ENCODE data around the gene OCA2. TPM values are rescaled to one million over a fixed set of nuclear protein-coding genes. Genes with fewer than 3 reads are reported as not detected.

Gene OCA2
- total RNA-seq, 2 donors from 2014 or later, result 0.10 to 0.82 TPM

GRCh38 chr15:28047277-28047676, 51.8 kb downstream of the OCA2 start:
- no peak for TF ChIP-seq CTCF (IDR thresholded peaks at IDR 0.05)
- DNase-seq, result no peak
- Histone ChIP-seq H3K4me3 (no peak overlapping the region), H3K27me3 (no peaks in the 10 kb centered on the region), H3K9ac (ENCODE audit: low read depth in 2 of 2, low read length in 2 of 2) (no peak overlapping the region), H3K27ac (no peak overlapping the region), H3K9me3 (no peaks in the 10 kb centered on the region), H3K4me1 (no peaks in the 10 kb centered on the region), H3K36me3 (no peaks in the 10 kb centered on the region)
- intact Hi-C loops (cut with DNase I), result no loop called here

- no peak for TF ChIP-seq CTCF (IDR thresholded peaks at IDR 0.05)
- intact Hi-C loops (cut with DNase I), result no loop called here
- DNase-seq, result no peak
- Histone ChIP-seq H3K9me3 (no peaks in the 10 kb centered on the region), H3K9ac (ENCODE audit: low read depth in 2 of 2, low read length in 2 of 2) (no peak overlapping the region), H3K27me3 (no peaks in the 10 kb centered on the region), H3K4me1 (no peaks in the 10 kb centered on the region), H3K36me3 (no peaks in the 10 kb centered on the region), H3K27ac (no peak overlapping the region), H3K4me3 (no peak overlapping the region)
Observed at GRCh38 chr15:28044121-28044672, 54.9 kb downstream of the OCA2 start.

- H3K27me3 ChIP-seq, result no peaks in the 10 kb centered on the region
- H3K36me3 ChIP-seq, result no peaks in the 10 kb centered on the region
- H3K9me3 ChIP-seq, result no peaks in the 10 kb centered on the region
- DNase-seq, result no peak
- H3K9ac ChIP-seq (ENCODE audit: low read depth in 2 of 2, low read length in 2 of 2), result no peak overlapping the region
- H3K4me1 ChIP-seq, result no peaks in the 10 kb centered on the region
- intact Hi-C loops (cut with DNase I), result no loop called here
- no peak for TF ChIP-seq CTCF (IDR thresholded peaks at IDR 0.05)
- no peak overlapping the region for H3K27ac ChIP-seq
- no peak overlapping the region for H3K4me3 ChIP-seq
Observed at GRCh38 chr15:28043691-28044091, 55.4 kb downstream of the OCA2 start.

DNA sequence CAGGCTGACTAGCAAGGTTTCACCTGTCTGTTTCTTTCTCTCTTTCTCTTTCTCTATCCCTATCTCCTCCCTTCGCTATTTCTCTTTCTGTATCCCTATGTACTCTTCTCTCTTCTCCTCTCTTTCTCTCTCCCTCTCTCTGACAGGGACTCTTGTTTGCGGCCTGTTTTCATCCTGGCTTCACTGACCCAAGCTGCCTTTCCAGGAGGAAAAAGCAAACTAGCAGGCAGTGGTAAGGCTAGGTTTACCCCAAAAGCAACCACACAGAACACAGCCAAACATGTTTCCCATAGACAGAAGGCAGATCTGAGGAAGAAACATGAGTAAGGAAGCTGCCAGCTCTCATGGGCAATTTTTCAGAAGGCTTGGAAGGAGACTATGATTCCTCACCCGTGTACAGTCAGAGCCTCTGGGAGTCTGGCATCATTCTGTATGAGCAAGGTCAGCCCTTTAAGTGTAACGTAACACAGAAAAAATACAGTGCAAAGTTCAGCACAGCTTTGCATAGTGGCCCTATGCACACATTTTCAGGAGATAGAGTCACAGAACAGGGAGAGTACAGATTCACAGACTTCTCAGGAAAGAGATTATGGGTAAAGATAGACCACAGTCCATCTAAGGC, 61.0 kb downstream of the OCA2 start:
- H3K27me3 ChIP-seq, result no peaks in the 10 kb centered on the region

DNA sequence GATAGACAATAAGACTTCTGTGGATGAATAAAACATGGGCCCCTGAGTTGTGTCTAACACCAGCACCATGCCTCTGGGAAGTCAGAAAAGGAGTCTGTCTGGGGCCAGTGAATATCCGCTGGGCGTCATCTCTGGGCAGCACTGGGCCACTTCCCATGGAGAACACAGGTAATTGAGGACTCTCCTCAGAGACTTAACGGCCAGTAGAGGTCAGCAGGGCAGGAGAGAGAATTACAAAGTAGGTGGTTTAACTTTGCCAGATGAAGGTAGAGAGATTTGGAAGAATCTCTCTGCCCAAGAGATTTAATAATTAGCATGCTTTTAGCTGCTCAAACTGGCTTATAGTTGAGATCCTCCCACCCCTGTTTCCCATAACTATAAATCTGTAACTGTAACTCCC, 65.7 kb downstream of the OCA2 start:
- intact Hi-C loops (cut with DNase I), result no loop called here
- no peak for TF ChIP-seq CTCF (IDR thresholded peaks at IDR 0.05)
- no peak for DNase-seq
- Histone ChIP-seq H3K4me1 (no peaks in the 10 kb centered on the region), H3K9me3 (no peaks in the 10 kb centered on the region), H3K27ac (no peak overlapping the region), H3K9ac (ENCODE audit: low read depth in 2 of 2, low read length in 2 of 2) (no peak overlapping the region), H3K36me3 (no peaks in the 10 kb centered on the region), H3K4me3 (no peak overlapping the region), H3K27me3 (no peaks in the 10 kb centered on the region)

More for the DNA sequence above, 61.0 kb downstream of the OCA2 start:
- TF ChIP-seq CTCF (IDR thresholded peaks at IDR 0.05), result no peak
- no peak for DNase-seq
- H3K9ac ChIP-seq (ENCODE audit: low read depth in 2 of 2, low read length in 2 of 2), result no peak overlapping the region
- no peaks in the 10 kb centered on the region for H3K4me1 ChIP-seq
- intact Hi-C loops (cut with DNase I), result no loop called here
- H3K27ac ChIP-seq, result no peak overlapping the region
- H3K9me3 ChIP-seq, result no peaks in the 10 kb centered on the region
- no peaks in the 10 kb centered on the region for H3K36me3 ChIP-seq
- H3K4me3 ChIP-seq, result no peak overlapping the region

Data from colonic mucosa (tissue), 4 donors.